SK-N-MC (cell line): ENCODE measurements around the gene AK2.
"Not testable (repeated sequence)": the region's sequence is repeated elsewhere in the genome, so short reads cannot be mapped to it uniquely, and the experiment has no call there.

Source experiments
- EZH2 ChIP-seq: fragments of 200-600 bp; sonication (generic); IDR thresholded peaks from one replicate; pipeline ENCODE4 v1.6.1; 2017; ENCODE audit warnings: antibody characterized with exemption
- FOXP2 ChIP-seq: optimal IDR thresholded peaks from 2 replicates; pipeline ENCODE3; 2011; ENCODE audit warnings: mild to moderate bottlenecking, moderate library complexity; ENCODE audit not compliant: insufficient read depth; ENCODE audit errors: extremely low read length, control extremely low read depth
- POLR2AphosphoS5 ChIP-seq: IDR thresholded peaks from 2 replicates; pipeline ENCODE4 v1.6.1; 2012; ENCODE audit warnings: mild to moderate bottlenecking, low read depth, low read length, borderline replicate concordance

DNA sequence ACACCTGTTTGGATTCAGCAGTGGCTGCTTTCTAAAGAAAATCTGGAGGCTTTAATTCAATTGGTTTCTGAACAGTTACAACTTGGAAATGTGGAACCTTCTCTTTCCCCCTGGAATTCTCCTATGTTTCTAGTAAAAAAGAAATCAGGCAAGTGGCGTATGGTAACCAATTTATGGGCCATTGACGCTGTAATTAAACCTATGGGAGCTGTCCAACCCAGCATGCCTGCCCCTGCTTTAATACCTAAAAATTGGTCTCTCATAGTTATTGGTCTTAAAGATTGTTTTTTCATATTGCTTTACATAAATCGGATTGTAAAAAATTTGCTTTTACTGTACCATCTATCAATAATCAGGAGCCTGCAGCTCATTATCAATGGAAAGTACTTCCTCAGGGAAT is 29.8 kb upstream of the AK2 start:
- TF ChIP-seq POLR2AphosphoS5, EZH2, FOXP2: not testable (repeated sequence)
